ENCODE results near the gene NPIPB8. TPM values are rescaled to one million over a fixed set of nuclear protein-coding genes. Genes with fewer than 3 reads are reported as not detected.

Gene NPIPB8
- total RNA-seq (2022; extraction: Qiagen RNA extraction; ENCODE audit: low read depth) = 0.39 to 0.72 TPM (median 0.46 TPM) in 4 of 5 replicates, not detected in the other

DNA sequence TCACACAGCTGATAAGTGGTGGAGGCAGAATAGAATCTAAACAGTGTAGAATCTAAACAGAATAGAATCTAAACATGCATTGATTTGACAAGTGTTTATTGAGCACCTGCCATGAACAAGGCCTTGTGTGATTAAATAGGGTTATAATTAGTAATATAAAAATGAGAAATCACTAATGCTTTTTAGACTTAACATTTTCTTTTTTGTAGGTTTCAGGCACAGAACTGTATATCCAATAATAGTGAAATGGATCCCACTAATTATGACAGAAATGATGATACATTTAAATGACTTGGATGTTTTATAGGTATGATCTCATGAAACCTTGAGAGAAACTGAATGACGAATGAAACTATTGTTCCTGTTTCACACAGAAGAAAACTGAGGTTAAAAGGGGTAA, at the start of gene NPIPB8:
TSS of gene NPIPB8 (plus strand) at position 301 of the 400 bp plus-strand sequence. CDS start 296 bp downstream, outside the sequence.

DNA sequence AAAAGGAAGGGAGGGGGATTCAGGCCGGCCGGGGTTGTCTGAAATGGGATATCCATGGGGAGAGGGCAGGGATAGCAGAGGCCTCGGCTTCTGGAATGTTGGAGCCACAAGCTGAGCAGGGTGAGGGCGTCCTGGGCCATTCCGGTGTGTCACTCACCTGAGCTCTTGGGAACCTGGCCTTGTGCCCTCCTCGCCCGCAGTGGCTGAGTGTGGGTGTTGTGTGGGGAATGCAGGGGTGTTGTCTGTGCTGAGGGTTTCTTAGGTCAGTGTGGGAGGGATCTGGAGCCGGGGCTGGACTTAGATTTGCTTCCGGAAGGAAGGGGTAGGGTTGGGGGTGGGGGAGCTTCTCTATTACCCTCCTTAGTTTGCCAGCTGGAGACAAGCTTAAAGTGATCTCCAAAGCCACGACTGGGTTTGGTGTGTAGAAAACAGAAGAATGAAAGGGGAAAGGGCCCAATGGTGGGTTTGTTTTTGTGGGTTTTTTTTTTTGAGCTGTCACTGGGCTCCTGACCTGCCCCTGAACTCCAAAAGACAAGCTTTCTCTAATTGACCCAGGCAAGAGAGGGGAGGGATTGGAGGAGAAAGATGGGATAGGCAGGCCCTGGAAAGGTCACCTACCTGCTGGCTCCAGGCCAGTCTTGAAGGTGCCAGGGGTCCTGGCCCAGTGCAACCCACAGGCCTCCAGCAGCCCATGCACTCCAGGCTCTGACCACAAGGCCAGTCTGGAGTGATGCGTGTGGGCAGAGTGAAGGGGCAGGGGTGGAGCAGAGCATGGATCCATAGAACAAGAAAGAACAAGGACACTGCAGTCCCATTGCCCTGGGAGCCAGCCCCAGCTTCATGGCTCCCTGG, 40.8 kb upstream of the NPIPB8 start, which contains the start of gene SULT1A2:
TSS of gene SULT1A2 (minus strand) at position 211 of the 852 bp plus-strand sequence. CDS start 1,120 bp downstream, outside the sequence.

DNA sequence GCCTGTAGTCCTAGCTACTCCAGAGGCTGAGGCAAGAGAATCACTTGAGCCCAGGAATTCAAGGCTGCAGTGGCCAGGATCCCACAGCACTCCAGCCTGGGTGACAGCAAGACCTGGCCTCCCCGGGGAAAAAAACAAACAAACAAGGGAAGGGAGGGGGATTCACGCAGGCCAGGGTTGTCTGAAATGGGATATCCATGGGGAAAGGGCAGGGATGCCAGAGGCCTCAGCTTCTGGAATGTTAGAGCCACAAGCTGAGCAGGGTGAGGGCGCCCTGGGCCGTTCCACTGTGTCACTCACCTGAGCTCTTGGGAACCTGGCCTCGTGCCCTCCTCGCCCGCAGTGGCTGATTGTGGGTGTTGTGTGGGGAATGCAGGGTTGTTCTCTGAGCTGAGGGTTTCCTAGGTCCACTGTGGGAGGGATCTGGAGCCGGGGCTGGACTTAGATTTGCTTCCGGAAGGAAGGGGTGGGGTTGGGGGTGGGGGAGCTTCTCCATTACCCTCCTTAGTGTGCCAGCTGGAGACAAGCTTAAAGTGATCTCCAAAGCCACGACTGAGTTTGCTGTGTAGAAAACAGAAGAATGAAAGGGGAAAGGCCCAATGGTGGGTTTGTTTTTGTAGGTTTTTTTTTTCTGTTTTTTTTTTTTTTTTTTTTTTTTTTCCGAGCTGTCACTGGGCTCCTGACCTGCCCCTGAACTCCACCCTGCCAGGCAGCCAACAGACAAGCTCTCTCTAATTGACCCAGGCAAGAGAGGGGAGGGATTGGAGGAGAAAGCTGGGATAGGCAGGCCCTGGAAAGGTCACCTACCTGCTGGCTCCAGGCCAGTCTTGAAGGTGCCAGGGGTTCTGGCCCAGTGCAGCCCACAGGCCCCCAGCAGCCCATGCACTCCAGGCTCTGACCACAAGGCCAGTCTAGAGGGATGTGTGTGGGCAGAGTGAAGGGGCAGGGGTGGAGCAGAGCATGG, 28.0 kb upstream of the NPIPB8 start, which contains the start of gene SULT1A1:
TSS of gene SULT1A1 (minus strand) at position 414 of the 964 bp plus-strand sequence. CDS start 1,189 bp downstream, outside the sequence.

Other genes with a start within 250 kb of the NPIPB8 start
- 64.0 to 133 TPM (median 75.6 TPM) in 5 replicates for gene EIF3CL, start 234.2 kb upstream of the NPIPB8 start, total RNA-seq (2022; extraction: Qiagen RNA extraction; ENCODE audit: low read depth)
- 0.21 to 1.1 TPM (median 0.36 TPM) in 4 of 5 replicates, not detected in the other for gene NPIPB7, start 165.7 kb upstream of the NPIPB8 start, total RNA-seq (2022; extraction: Qiagen RNA extraction; ENCODE audit: low read depth)
- 15.1 to 36.2 TPM (median 34.9 TPM) in 5 replicates for gene CLN3, start 146.0 kb upstream of the NPIPB8 start, total RNA-seq (2022; extraction: Qiagen RNA extraction; ENCODE audit: low read depth)
- 0.03 to 0.09 TPM (median 0.07 TPM) in 4 of 5 replicates, not detected in the other for gene APOBR, start 143.4 kb upstream of the NPIPB8 start, total RNA-seq (2022; extraction: Qiagen RNA extraction; ENCODE audit: low read depth)
- gene IL27, start 131.2 kb upstream of the NPIPB8 start, total RNA-seq (2022; extraction: Qiagen RNA extraction; ENCODE audit: low read depth) = not detected in 5 replicates
- gene NUPR1, start 99.1 kb upstream of the NPIPB8 start, total RNA-seq (2022; extraction: Qiagen RNA extraction; ENCODE audit: low read depth) = 12.1 to 18.5 TPM (median 15.9 TPM) in 5 replicates
- gene SGF29, start 84.1 kb upstream of the NPIPB8 start, total RNA-seq (2022; extraction: Qiagen RNA extraction; ENCODE audit: low read depth) = 19.9 to 24.2 TPM (median 21.9 TPM) in 5 replicates
- 0.15 to 0.18 TPM (median 0.16 TPM) in 3 of 5 replicates, not detected in the others for gene SULT1A2, start 41.0 kb upstream of the NPIPB8 start, total RNA-seq (2022; extraction: Qiagen RNA extraction; ENCODE audit: low read depth)
- 4.7 to 6.1 TPM (median 5.4 TPM) in 5 replicates for gene SULT1A1, start 28.0 kb upstream of the NPIPB8 start, total RNA-seq (2022; extraction: Qiagen RNA extraction; ENCODE audit: low read depth)
- 188 to 398 TPM (median 344 TPM) in 5 replicates for gene EIF3C, start 73.4 kb downstream of the NPIPB8 start, total RNA-seq (2022; extraction: Qiagen RNA extraction; ENCODE audit: low read depth)
- 1.3 to 1.7 TPM (median 1.4 TPM) in 5 replicates for gene NPIPB9, start 113.7 kb downstream of the NPIPB8 start, total RNA-seq (2022; extraction: Qiagen RNA extraction; ENCODE audit: low read depth)
- 88.7 to 128 TPM (median 123 TPM) in 5 replicates for gene ATXN2L, start 184.9 kb downstream of the NPIPB8 start, total RNA-seq (2022; extraction: Qiagen RNA extraction; ENCODE audit: low read depth)
- gene TUFM, start 208.3 kb downstream of the NPIPB8 start, total RNA-seq (2022; extraction: Qiagen RNA extraction; ENCODE audit: low read depth) = 220 to 315 TPM (median 293 TPM) in 5 replicates
- 23.4 to 30.8 TPM (median 29.5 TPM) in 5 replicates for gene SH2B1, start 225.8 kb downstream of the NPIPB8 start, total RNA-seq (2022; extraction: Qiagen RNA extraction; ENCODE audit: low read depth)
- 1.7 to 4.8 TPM (median 2.1 TPM) in 5 replicates for gene ATP2A1, start 240.4 kb downstream of the NPIPB8 start, total RNA-seq (2022; extraction: Qiagen RNA extraction; ENCODE audit: low read depth)